Lower leg skin (tissue), 4 donors: ENCODE results near the gene PPIF. TPM values are rescaled to one million over a fixed set of nuclear protein-coding genes. Genes with fewer than 3 reads are reported as not detected.

Experiments used
- DNase-seq, 2 donors: peaks; one replicate each; pipeline ENCODE4 v3.0.0-alpha.2; 2019; ENCODE audit warnings: low spot score in 2 of 2
- H3K4me3 ChIP-seq: fragments of 200-600 bp; sonication (generic); 2 replicates; pipeline ENCODE4 v1.5.1; 2017; ENCODE audit warnings: mild to moderate bottlenecking, low read depth; ENCODE audit not compliant: poor library complexity, severe bottlenecking
- CTCF ChIP-seq, 3 donors: fragments of 450-650 bp; IDR thresholded peaks; one replicate each; pipeline ENCODE4 v1.5.1; 2016; ENCODE audit warnings: antibody characterized with exemption in 3 of 3, mild to moderate bottlenecking in 3 of 3, moderate library complexity in 2 of 3
- POLR2A ChIP-seq, 2 donors: fragments of 450-650 bp; IDR thresholded peaks; one replicate each; pipeline ENCODE4 v1.6.1; 2016 to 2017; ENCODE audit warnings: antibody characterized with exemption in 2 of 2, mild to moderate bottlenecking in 1 of 2, moderate library complexity in 1 of 2
- WGBS, 2 donors: methylation state at CpG; one replicate each; pipeline ENCODE4 v1.1.5; 2018; 5-methylcytosine and 5-hydroxymethylcytosine counted together
- intact Hi-C: fragments of 100-400 bp; cut with DNase I; formaldehyde crosslinking; loops from one replicate; pipeline ENCODE4 v1.15.0; 2023; ENCODE audit warnings: low total_unique reads
- total RNA-seq, 4 donors: library from RNA; depleted of rRNA; stranded (reverse); fragments of >200 nt; gene quantifications; one replicate each; pipeline ENCODE4 v1.1.0, GENCODE V29; 2016

The PPIF gene
- total RNA-seq, 4 donors from 2014 or later, result 59.3 to 123 (median 78.3) TPM

- WGBS, 2 donors, result 39 to 62% methylated on average over 3 of the region's 3 CpGs
- no peak for DNase-seq
Observed at GRCh38 chr10:79354141-79354540, 6.9 kb downstream of the PPIF start.

GRCh38 chr10:79354615-79355014 lies 7.3 kb downstream of the PPIF start:
- 89 to 92% methylated on average over 6 of the region's 6 CpGs for WGBS, 2 donors
- no peak for TF ChIP-seq CTCF (IDR thresholded peaks at IDR 0.05)
- no peak for TF ChIP-seq POLR2A (IDR thresholded peaks at IDR 0.05)
- H3K4me3 ChIP-seq, result no peak overlapping the region
- no peak for DNase-seq
- intact Hi-C loops, result no loop called here

More at GRCh38 chr10:79354141-79354540, 6.9 kb downstream of the PPIF start:
- intact Hi-C loops, result no loop called here
- H3K4me3 ChIP-seq, result no peak overlapping the region
- TF ChIP-seq POLR2A (IDR thresholded peaks at IDR 0.05) (no peak), CTCF (IDR thresholded peaks at IDR 0.05) (no peak)

GRCh38 chr10:79355420-79356017 lies 8.2 kb downstream of the PPIF start:
- no peak overlapping the region for H3K4me3 ChIP-seq
- TF ChIP-seq POLR2A (IDR thresholded peaks at IDR 0.05) (no peak), CTCF (IDR thresholded peaks at IDR 0.05) (no peak)
- DNase-seq, result peak in 1 of 2 donors; percentile 21
- 81 to 89% methylated on average over 6 of the region's 6 CpGs for WGBS, 2 donors
- intact Hi-C loops, result no loop called here

DNA sequence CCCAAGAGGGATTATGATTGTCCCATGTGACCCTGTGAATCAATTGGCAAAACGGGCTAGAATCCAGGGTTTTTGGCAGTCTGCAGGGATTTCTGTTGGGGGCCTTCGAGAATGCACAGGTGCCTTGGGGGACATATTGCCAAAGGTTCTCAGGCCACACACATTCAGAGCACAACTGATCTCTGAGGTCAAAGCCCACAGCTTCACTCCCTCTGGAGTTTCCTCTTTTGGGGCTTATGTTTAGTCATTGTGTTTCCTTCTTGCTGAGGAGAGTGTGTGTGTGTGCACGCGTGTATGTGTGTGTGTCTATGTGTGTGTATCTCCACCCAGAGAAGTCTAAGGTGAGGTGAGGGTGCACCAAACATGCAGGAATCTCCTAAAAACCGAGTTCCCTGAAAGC lies 8.8 kb downstream of the PPIF start:
- H3K4me3 ChIP-seq, result no peak overlapping the region
- peak in 1 of 2 donors; percentile 40 for DNase-seq
- WGBS, 2 donors, result 90 to 92% methylated on average over 5 of the region's 5 CpGs
- TF ChIP-seq POLR2A (IDR thresholded peaks at IDR 0.05) (no peak), CTCF (IDR thresholded peaks at IDR 0.05) (no peak)
- intact Hi-C loops, result no loop called here

DNA sequence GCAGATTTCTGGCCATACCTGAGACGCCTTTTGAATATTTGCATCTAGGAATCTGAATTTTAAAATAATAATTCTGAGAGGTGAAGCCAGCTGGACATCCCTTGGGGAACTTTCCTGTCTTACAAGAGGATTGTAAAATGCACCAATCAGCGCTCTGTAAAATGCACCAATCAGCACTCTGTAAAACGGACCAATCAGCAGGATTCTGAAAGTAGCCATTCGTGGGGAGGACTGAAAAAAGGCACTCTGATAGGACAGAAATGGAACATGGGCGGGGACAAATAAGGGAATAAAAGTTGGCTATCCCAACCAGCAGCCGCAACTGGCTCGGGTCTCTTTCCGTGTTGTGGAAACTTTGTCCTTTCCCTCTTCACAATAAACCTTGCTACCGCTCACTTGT lies 9.9 kb downstream of the PPIF start:
- H3K4me3 ChIP-seq, result no peak overlapping the region
- peak in 1 of 2 donors; percentile 20 for DNase-seq
- intact Hi-C loops, result no loop called here
- no peak for TF ChIP-seq POLR2A (IDR thresholded peaks at IDR 0.05)
- TF ChIP-seq CTCF (IDR thresholded peaks at IDR 0.05), result no peak
- 94 to 97% methylated on average over 9 of the region's 9 CpGs for WGBS, 2 donors

GRCh38 chr10:79358811-79359210 lies 11.5 kb downstream of the PPIF start:
- 77 to 81% methylated on average over 5 of the region's 5 CpGs for WGBS, 2 donors
- intact Hi-C loops, result no loop called here
- DNase-seq, result no peak
- no peak overlapping the region for H3K4me3 ChIP-seq
- no peak for TF ChIP-seq POLR2A (IDR thresholded peaks at IDR 0.05)
- no peak for TF ChIP-seq CTCF (IDR thresholded peaks at IDR 0.05)
